Measurements from ENCODE around the gene CMC1. TPM values are rescaled to one million over a fixed set of nuclear protein-coding genes. Genes with fewer than 3 reads are reported as not detected.
"Not testable (repeated sequence)": the region's sequence is repeated elsewhere in the genome, so short reads cannot be mapped to it uniquely, and the experiment has no call there.

Gene CMC1
- polyA plus RNA-seq, 3 donors: 13.2 to 43.9 (median 40.5) TPM

GRCh38 chr3:28268989-28269388 lies 27.6 kb downstream of the CMC1 start:
- Histone ChIP-seq H3K9me3 (replicated peaks in 1 of 2; ENCODE audit: control insufficient read depth in 1 of 2, insufficient read depth in 1 of 2, low read length in 2 of 2) (peaks cover 13 to 26% of the 10 kb centered on the region in 2 donors), H3K79me2 (ENCODE audit: insufficient read depth, low read length) (no peaks in the 10 kb centered on the region), H3K4me1 (ENCODE audit: control insufficient read depth in 1 of 2, insufficient read depth in 2 of 2, low read length in 2 of 2) (no peaks in the 10 kb centered on the region), H2AFZ (ENCODE audit: insufficient read depth, low read depth, low read length, poor library complexity, severe bottlenecking) (no peak overlapping the region), H3K27me3 (ENCODE audit: control insufficient read depth in 2 of 2, insufficient read depth in 2 of 2, low read length in 2 of 2) (no peaks in the 10 kb centered on the region), H3K27ac (ENCODE audit: low read depth in 1 of 2, low read length in 2 of 2) (no peak overlapping the region), H3K4me2 (replicated peaks; ENCODE audit: extremely low read depth, low read length, poor library complexity, severe bottlenecking) (no peak overlapping the region), H3K36me3 (replicated peaks in 1 of 2; ENCODE audit: control insufficient read depth in 1 of 2, insufficient read depth in 2 of 2, low read length in 2 of 2) (peaks cover 24 to 77% of the 10 kb centered on the region in 2 donors), H4K20me1 (ENCODE audit: insufficient read depth, low read length) (no peaks in the 10 kb centered on the region), H3K4me3 (replicated peaks in 1 of 3; ENCODE audit: low read depth in 2 of 3, low read length in 3 of 3) (no peak overlapping the region), H3K9ac (ENCODE audit: insufficient read depth, low read length, poor library complexity, severe bottlenecking) (no peak overlapping the region)
- Mint-ChIP-seq H3K36me3 (peaks cover 53 to 55% of the 10 kb centered on the region in 2 donors), H3K9me3 (peaks cover 23 to 34% (median 31%) of the 10 kb centered on the region in 7 donors), H3K4me3 (no peak overlapping the region), H3K27ac (no peak overlapping the region), H3K4me1 (peaks cover 2% of the 10 kb centered on the region), H3K27me3 (ENCODE audit: low read depth in 3 of 3) (peaks cover 0 to 4% (median 0%) of the 10 kb centered on the region in 3 donors)
- no peak for DNase-seq
- intact Hi-C loops (cut with micrococcal nuclease): loop anchor here in 1 of 2 donors (5.0 kb wide), 1 partner anchor 37 kb away; no protein-coding TSS in a partner anchor
- WGBS (ENCODE audit: insufficient coverage): no CpG with 5 or more reads among the region's 1 CpG
- TF ChIP-seq CTCF (IDR thresholded peaks at IDR 0.05): no peak

- not testable (repeated sequence) for H3K9ac ChIP-seq (ENCODE audit: insufficient read depth, low read length, poor library complexity, severe bottlenecking); H2AFZ ChIP-seq (ENCODE audit: insufficient read depth, low read depth, low read length, poor library complexity, severe bottlenecking); H3K4me3 Mint-ChIP-seq; H3K4me3 ChIP-seq (replicated peaks in 1 of 3; ENCODE audit: low read depth in 2 of 3, low read length in 3 of 3); H3K27me3 ChIP-seq (ENCODE audit: control insufficient read depth in 2 of 2, insufficient read depth in 2 of 2, low read length in 2 of 2); DNase-seq; H3K4me2 ChIP-seq (replicated peaks; ENCODE audit: extremely low read depth, low read length, poor library complexity, severe bottlenecking); H4K20me1 ChIP-seq (ENCODE audit: insufficient read depth, low read length); H3K27ac ChIP-seq (ENCODE audit: low read depth in 1 of 2, low read length in 2 of 2); H3K27me3 Mint-ChIP-seq (ENCODE audit: low read depth in 3 of 3); H3K4me1 ChIP-seq (ENCODE audit: control insufficient read depth in 1 of 2, insufficient read depth in 2 of 2, low read length in 2 of 2); H3K79me2 ChIP-seq (ENCODE audit: insufficient read depth, low read length); H3K4me1 Mint-ChIP-seq; H3K27ac Mint-ChIP-seq
- peaks cover 13 to 26% of the 10 kb centered on the region in 2 donors for H3K9me3 ChIP-seq (replicated peaks in 1 of 2; ENCODE audit: control insufficient read depth in 1 of 2, insufficient read depth in 1 of 2, low read length in 2 of 2)
- Mint-ChIP-seq H3K36me3 (peaks cover 54 to 56% of the 10 kb centered on the region in 2 donors), H3K9me3 (peaks cover 25 to 34% (median 31%) of the 10 kb centered on the region in 7 donors)
- intact Hi-C loops (cut with micrococcal nuclease): loop anchor here in 1 of 2 donors (5.0 kb wide), 1 partner anchor 38 kb away; no protein-coding TSS in a partner anchor
- H3K36me3 ChIP-seq (replicated peaks in 1 of 2; ENCODE audit: control insufficient read depth in 1 of 2, insufficient read depth in 2 of 2, low read length in 2 of 2): peaks cover 17 to 68% of the 10 kb centered on the region in 2 donors
- no CpG with 5 or more reads among the region's 2 CpGs for WGBS (ENCODE audit: insufficient coverage)
Measured at GRCh38 chr3:28269884-28270283, 28.5 kb downstream of the CMC1 start.
